WERI-Rb-1 (cell line): Measurements from ENCODE around the gene RAD52.

Experiments
- DNase-seq: peaks from one replicate; pipeline ENCODE4 v3.0.0-alpha.2; 2020
- H3K27ac ChIP-seq: fragments of 250-450 bp; sonication (Bioruptor Pico); 2 replicates; pipeline ENCODE4 v1.5.1; 2020; ENCODE audit warnings: mild to moderate bottlenecking, moderate library complexity
- H3K27me3 ChIP-seq: fragments of 250-450 bp; sonication (Bioruptor Pico); 2 replicates; pipeline ENCODE4 v1.5.1; 2021; ENCODE audit warnings: mild to moderate bottlenecking, low read depth, moderate library complexity; ENCODE audit not compliant: insufficient read depth, severe bottlenecking
- H3K36me3 ChIP-seq: fragments of 250-450 bp; sonication (Bioruptor Pico); 2 replicates; pipeline ENCODE4 v1.5.1; 2020; ENCODE audit warnings: mild to moderate bottlenecking, moderate library complexity
- H3K4me3 ChIP-seq: 2 replicates; pipeline ENCODE4 v1.5.1; 2011; ENCODE audit warnings: low read depth, mild to moderate bottlenecking, control low read depth, low read length
- H3K9me3 ChIP-seq: fragments of 250-450 bp; sonication (Bioruptor Pico); 2 replicates; pipeline ENCODE4 v1.5.1; 2021; ENCODE audit warnings: mild to moderate bottlenecking, moderate library complexity; ENCODE audit not compliant: severe bottlenecking
- CTCF ChIP-seq: IDR thresholded peaks from 2 replicates; pipeline ENCODE4 v1.5.1; 2011; ENCODE audit warnings: low read depth, mild to moderate bottlenecking, control low read depth, inconsistent platforms, low read length

RAD52 gene

GRCh38 chr12:916240-916639 is 33.3 kb downstream of the RAD52 start:
- no peaks in the 10 kb centered on the region for H3K27me3 ChIP-seq
- DNase-seq, result no peak
- H3K36me3 ChIP-seq, result peaks cover 75% of the 10 kb centered on the region
- no peak overlapping the region for H3K27ac ChIP-seq
- TF ChIP-seq CTCF, result no peak
- no peaks in the 10 kb centered on the region for H3K9me3 ChIP-seq
- no peak overlapping the region for H3K4me3 ChIP-seq

- peaks cover 79% of the 10 kb centered on the region for H3K36me3 ChIP-seq
- H3K27ac ChIP-seq, result no peak overlapping the region
- H3K27me3 ChIP-seq, result no peaks in the 10 kb centered on the region
- H3K9me3 ChIP-seq, result no peaks in the 10 kb centered on the region
- H3K4me3 ChIP-seq, result no peak overlapping the region
- TF ChIP-seq CTCF, result no peak
- DNase-seq, result no peak
These were observed 34.4 kb downstream of the RAD52 start for GRCh38 chr12:915090-915489.

- Histone ChIP-seq H3K9me3 (no peaks in the 10 kb centered on the region), H3K36me3 (peaks cover 83% of the 10 kb centered on the region), H3K4me3 (no peak overlapping the region), H3K27ac (no peak overlapping the region), H3K27me3 (no peaks in the 10 kb centered on the region)
- DNase-seq, result no peak
- no peak for TF ChIP-seq CTCF
These were observed 35.4 kb downstream of the RAD52 start for GRCh38 chr12:913919-914698.

- H3K27ac ChIP-seq, result no peak overlapping the region
- DNase-seq, result no peak
- no peaks in the 10 kb centered on the region for H3K9me3 ChIP-seq
- peaks cover 84% of the 10 kb centered on the region for H3K36me3 ChIP-seq
- TF ChIP-seq CTCF, result no peak
- no peak overlapping the region for H3K4me3 ChIP-seq
- no peaks in the 10 kb centered on the region for H3K27me3 ChIP-seq
These were observed 36.8 kb downstream of the RAD52 start for GRCh38 chr12:912466-913235.

GRCh38 chr12:911191-911826 is 38.2 kb downstream of the RAD52 start:
- DNase-seq, result no peak
- Histone ChIP-seq H3K9me3 (no peaks in the 10 kb centered on the region), H3K4me3 (no peak overlapping the region), H3K36me3 (peaks cover 81% of the 10 kb centered on the region), H3K27me3 (no peaks in the 10 kb centered on the region), H3K27ac (no peak overlapping the region)
- TF ChIP-seq CTCF, result no peak
